Measurements from ENCODE around the gene SSPN. TPM values are rescaled to one million over a fixed set of nuclear protein-coding genes. Genes with fewer than 3 reads are reported as not detected.

The SSPN gene
- total and polyA plus RNA-seq, 9 of the 15 experiments (the other 6 are each of a cell fraction or from before 2014, with no cell fraction given), result 0.40 TPM; not detected in 8

GRCh38 chr12:26278666-26279065 is 83.3 kb downstream of the SSPN start (continued):
- no peak for TF ChIP-seq MITF (IDR thresholded peaks at IDR 0.05)

GRCh38 chr12:26279091-26279490 is 83.7 kb downstream of the SSPN start:
- Histone ChIP-seq H3K4me2 (ENCODE audit: insufficient read depth, low read length) (no peak overlapping the region), H3K79me2 (ENCODE audit: control insufficient read depth, insufficient read depth, low read length) (no peaks in the 10 kb centered on the region), H3K9ac (ENCODE audit: insufficient read depth in 1 of 2, low read depth in 2 of 2, low read length in 2 of 2) (peak overlapping the region in 1 of 2 experiments; percentile 47; a peak in 1 of 4 replicates), H3K4me3 (no peak overlapping the region), H3K9me3 (replicated peaks; ENCODE audit: control insufficient read depth, insufficient read depth, low read depth, low read length) (no peaks in the 10 kb centered on the region), H3K36me3 (ENCODE audit: control insufficient read depth, insufficient read depth, low read length) (no peaks in the 10 kb centered on the region), H3K27ac (ENCODE audit: extremely low read depth, low read depth, low read length) (no peak overlapping the region), H3K27me3 (ENCODE audit: control insufficient read depth in 2 of 2, insufficient read depth in 2 of 2, low read length in 2 of 2) (no peaks in the 10 kb centered on the region), H4K20me1 (replicated peaks; ENCODE audit: control insufficient read depth, insufficient read depth, low read length) (no peaks in the 10 kb centered on the region), H2AFZ (ENCODE audit: low read depth, low read length) (no peak overlapping the region; the same call in 1 of the 2 replicates), H3K4me1 (replicated peaks in 1 of 2; ENCODE audit: control insufficient read depth in 2 of 2, insufficient read depth in 2 of 2, low read length in 2 of 2) (peaks cover 3 to 24% of the 10 kb centered on the region in 2 experiments; a peak in 4 of 5 replicates), H3K9me1 (ENCODE audit: control insufficient read depth, insufficient read depth, low read length) (no peaks in the 10 kb centered on the region)
- no peak for FAIRE-seq
- in situ Hi-C loops (cut with MboI) (no loop called here), intact Hi-C loops (cut with micrococcal nuclease) (no loop called here)
- DNase-seq (ENCODE audit: extremely low read depth in 1 of 4, low spot score in 3 of 4), result peak in 1 of 4 experiments; percentile 14
- CTCF ChIA-PET (ENCODE audit: low intra/inter-chr PET ratio), result no interaction called here
- TF ChIP-seq CBFA2T3 (IDR thresholded peaks at IDR 0.05) (peak; percentile 33; the same call in 1 of the 2 replicates), RB1 (IDR thresholded peaks at IDR 0.05; ENCODE audit: low read depth) (no peak), GABPB2 (CRISPR knock-in tag; conservative IDR thresholded peaks at IDR 0.05) (no peak), CREB3 (tag; conservative IDR thresholded peaks at IDR 0.05; ENCODE audit: low read depth) (no peak), ZFP91 (CRISPR knock-in tag; IDR thresholded peaks at IDR 0.05) (no peak), ARID1B (IDR thresholded peaks at IDR 0.05) (0 out of 2 replicates have a peak, but pooled peaks have one; percentile 8), CREM (IDR thresholded peaks at IDR 0.05; ENCODE audit: low read depth) (no peak), TRIM24 (IDR thresholded peaks at IDR 0.05) (no peak)
- POLR2A ChIA-PET, result interaction anchor here (1.2 to 1.6 kb wide), 2 partner anchors 8 kb away, joined by 3 to 6 read pairs; no protein-coding TSS in a partner anchor
- ATAC-seq, result no peak
- BruUV-seq (replicated peaks), result no TSS peak

Data from K562 (cell line).